Lung (tissue), 12 donors: ENCODE measurements around the gene PIP5K1C. TPM values are rescaled to one million over a fixed set of nuclear protein-coding genes. Genes with fewer than 3 reads are reported as not detected.

ENCODE experiments used
- ATAC-seq: fragments of 200-7000 bp; cut with Tn5 transposase; one replicate; pipeline ENCODE4 v1.9.1; 2020; ENCODE audit warnings: moderate number of reproducible peaks; ENCODE audit not compliant: insufficient read depth, low FRiP score
- DNase-seq, 3 donors: peaks; one replicate each; pipeline ENCODE4 v3.0.0-alpha.2; 2013 to 2017
- H3K27ac ChIP-seq, 2 donors: one replicate each; pipeline ENCODE4 v1.5.1; 2013; ENCODE audit warnings: mild to moderate bottlenecking in 2 of 2, moderate library complexity in 2 of 2, control low read depth in 1 of 2, inconsistent platforms in 1 of 2, low read depth in 1 of 2, low read length in 1 of 2
- H3K27me3 ChIP-seq, 3 donors: one replicate each; pipeline ENCODE4 v1.5.1; 2013; ENCODE audit warnings: low read length in 2 of 3; ENCODE audit not compliant: control insufficient read depth in 3 of 3, insufficient read depth in 3 of 3
- H3K36me3 ChIP-seq, 4 donors: one replicate each; pipeline ENCODE4 v1.5.1; 2013; ENCODE audit warnings: low read length in 4 of 4, mild to moderate bottlenecking in 1 of 4, moderate library complexity in 1 of 4; ENCODE audit not compliant: control insufficient read depth in 4 of 4, insufficient read depth in 4 of 4
- H3K4me1 ChIP-seq, 5 donors: one replicate each; pipeline ENCODE4 v1.5.1; 2013; ENCODE audit warnings: low read length in 5 of 5, mild to moderate bottlenecking in 2 of 5, moderate library complexity in 1 of 5; ENCODE audit not compliant: control insufficient read depth in 5 of 5, insufficient read depth in 5 of 5
- H3K4me3 ChIP-seq: one replicate; pipeline ENCODE4 v1.5.1; 2013; ENCODE audit warnings: mild to moderate bottlenecking, control low read depth, moderate library complexity
- H3K9ac ChIP-seq, 2 donors: one replicate each; pipeline ENCODE4 v1.5.1; 2013; ENCODE audit warnings: low read length in 2 of 2, control low read depth in 1 of 2; ENCODE audit not compliant: insufficient read depth in 1 of 2
- H3K9me3 ChIP-seq, 4 donors: one replicate each; pipeline ENCODE4 v1.5.1; 2013; ENCODE audit warnings: low read length in 3 of 4, mild to moderate bottlenecking in 1 of 4, moderate library complexity in 1 of 4; ENCODE audit not compliant: control insufficient read depth in 4 of 4, insufficient read depth in 3 of 4
- WGBS, 2 donors: extraction: QIAGEN DNeasy Blood & Tissue Kit; methylation state at CpG; one replicate each; pipeline ENCODE4 v1.1.7; 2013; 5-methylcytosine and 5-hydroxymethylcytosine counted together
- polyA plus RNA-seq, 2 donors: library from polyadenylated mRNA; stranded (reverse); fragments of 200-250 nt; gene quantifications; one replicate each; pipeline ENCODE4 v1.2.1, GENCODE V29; 2013
- total RNA-seq, 2 donors: library from RNA; depleted of rRNA in 1 of 2; stranded (reverse); fragments of >200 nt in 1 of 2; gene quantifications; one replicate each; pipeline ENCODE4 v1.2.1, GENCODE V29; 2014 to 2021
- TF ChIP-seq, protein P1 (sequence below): IDR thresholded peaks from 2 replicates; pipeline ENCODE4 v1.5.1; 2012; ENCODE audit warnings: mild to moderate bottlenecking; ENCODE audit errors: control extremely low read depth, extremely low read depth
- donor health status: control.
- donor health status: control.
- donor health status: Bipolar disorder and iron deficiency.
- donor health status: healthy.
- donor health status: DM: yes; HTN: yes; CAD: no.

PIP5K1C gene
- total and polyA plus RNA-seq, 4 donors = 16.3 to 39.4 (median 20.5) TPM

DNA sequence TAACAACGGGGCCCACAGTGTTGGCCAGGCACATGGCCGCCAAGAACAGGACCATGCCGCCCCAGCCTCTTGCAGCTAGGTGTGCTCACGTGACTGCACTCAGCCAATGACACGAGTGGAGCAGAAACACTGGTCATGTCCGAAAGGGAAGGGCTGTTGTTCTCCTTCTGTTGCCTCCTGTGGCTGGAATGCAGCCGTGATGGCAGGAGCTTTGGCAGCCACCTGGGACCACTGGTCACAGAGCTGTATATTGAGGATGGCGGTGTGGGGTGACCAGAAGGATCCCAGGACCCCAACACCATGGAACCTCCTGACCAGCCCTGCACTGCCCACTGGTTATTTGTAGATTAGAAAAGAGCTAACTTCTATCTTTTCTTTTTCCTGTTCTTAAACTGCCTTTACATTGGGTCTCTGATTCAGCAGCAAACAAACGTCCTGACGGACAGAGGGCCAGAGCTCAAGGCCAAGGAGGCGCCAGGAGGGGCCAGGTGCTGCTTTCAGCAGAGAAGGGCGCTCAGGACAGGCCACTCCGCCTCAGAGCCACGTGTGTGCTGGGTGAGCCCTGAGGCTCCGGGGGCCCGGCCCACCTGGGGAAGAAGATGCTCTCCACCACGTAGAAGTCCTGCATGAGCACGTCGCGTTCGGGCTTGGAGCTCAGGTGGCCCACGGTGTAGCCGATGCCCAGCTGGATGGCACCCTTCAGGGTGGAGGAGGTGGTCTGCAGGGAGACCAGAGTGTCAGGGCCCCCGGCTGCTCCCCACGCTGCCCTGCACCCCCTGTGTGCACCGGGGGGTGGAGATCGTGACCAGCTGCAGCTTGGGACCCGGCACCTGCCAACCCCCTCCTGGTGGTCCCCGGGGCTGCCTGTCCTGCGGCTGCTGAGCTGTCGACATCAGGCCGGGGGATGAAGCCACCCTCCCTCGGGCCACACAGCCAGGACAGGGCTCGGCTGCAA is 38.7 kb downstream of the PIP5K1C start:
- Histone ChIP-seq H3K9me3 (no peaks in the 10 kb centered on the region), H3K36me3 (peaks cover 6 to 58% (median 29%) of the 10 kb centered on the region in 4 donors), H3K27me3 (no peaks in the 10 kb centered on the region), H3K4me3 (no peak overlapping the region), H3K9ac (no peak overlapping the region), H3K27ac (no peak overlapping the region), H3K4me1 (no peaks in the 10 kb centered on the region)
- DNase-seq (no peak), ATAC-seq (no peak)
- 96 to 99% methylated on average over 33 to 34 of the region's 34 CpGs for WGBS, 2 donors
- TF ChIP-seq, protein P1, sequence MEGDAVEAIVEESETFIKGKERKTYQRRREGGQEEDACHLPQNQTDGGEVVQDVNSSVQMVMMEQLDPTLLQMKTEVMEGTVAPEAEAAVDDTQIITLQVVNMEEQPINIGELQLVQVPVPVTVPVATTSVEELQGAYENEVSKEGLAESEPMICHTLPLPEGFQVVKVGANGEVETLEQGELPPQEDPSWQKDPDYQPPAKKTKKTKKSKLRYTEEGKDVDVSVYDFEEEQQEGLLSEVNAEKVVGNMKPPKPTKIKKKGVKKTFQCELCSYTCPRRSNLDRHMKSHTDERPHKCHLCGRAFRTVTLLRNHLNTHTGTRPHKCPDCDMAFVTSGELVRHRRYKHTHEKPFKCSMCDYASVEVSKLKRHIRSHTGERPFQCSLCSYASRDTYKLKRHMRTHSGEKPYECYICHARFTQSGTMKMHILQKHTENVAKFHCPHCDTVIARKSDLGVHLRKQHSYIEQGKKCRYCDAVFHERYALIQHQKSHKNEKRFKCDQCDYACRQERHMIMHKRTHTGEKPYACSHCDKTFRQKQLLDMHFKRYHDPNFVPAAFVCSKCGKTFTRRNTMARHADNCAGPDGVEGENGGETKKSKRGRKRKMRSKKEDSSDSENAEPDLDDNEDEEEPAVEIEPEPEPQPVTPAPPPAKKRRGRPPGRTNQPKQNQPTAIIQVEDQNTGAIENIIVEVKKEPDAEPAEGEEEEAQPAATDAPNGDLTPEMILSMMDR = no peak

DNA sequence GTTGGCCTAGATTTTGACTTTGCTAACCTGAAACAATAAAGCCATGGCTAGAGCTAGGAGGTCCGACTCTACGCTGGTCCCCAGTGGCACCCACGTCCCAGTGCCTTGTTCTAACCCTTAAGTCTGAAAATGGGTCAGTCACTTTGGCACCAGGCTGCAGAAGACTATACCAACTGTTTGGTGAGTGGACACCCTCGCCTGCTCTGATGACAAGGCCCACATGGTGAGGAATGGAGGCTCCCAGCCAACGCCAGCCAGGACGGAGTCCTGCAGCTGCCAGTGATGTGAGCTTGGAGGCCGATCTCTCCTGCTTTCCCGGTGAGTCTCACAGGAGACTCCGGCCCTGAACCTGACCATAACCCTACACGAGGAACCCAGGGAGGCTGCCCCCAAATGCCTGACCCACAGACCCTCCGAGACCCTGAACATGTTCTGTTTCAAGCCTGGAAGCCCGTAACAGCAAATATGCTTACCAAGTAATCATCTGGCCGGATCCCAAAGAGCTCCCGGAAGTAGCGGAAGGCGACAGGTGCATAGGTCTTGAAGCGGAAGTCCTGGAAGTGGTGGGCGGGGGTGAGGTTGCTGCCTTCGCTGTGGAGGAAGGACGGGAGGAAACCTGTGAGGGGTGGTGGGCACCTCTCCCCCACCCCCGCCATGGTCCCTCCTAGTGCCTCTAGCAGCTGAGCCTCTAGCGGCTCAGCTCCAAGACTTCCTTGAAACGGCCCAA is 39.6 kb downstream of the PIP5K1C start:
- TF ChIP-seq, protein P1 = no peak
- H3K27ac ChIP-seq = no peak overlapping the region
- H3K9ac ChIP-seq = no peak overlapping the region
- 84 to 87% methylated on average over 23 of the region's 23 CpGs for WGBS, 2 donors
- no peak for ATAC-seq
- no peak for DNase-seq
- no peaks in the 10 kb centered on the region for H3K27me3 ChIP-seq
- H3K4me3 ChIP-seq = no peak overlapping the region
- peaks cover 6 to 67% (median 28%) of the 10 kb centered on the region in 4 donors for H3K36me3 ChIP-seq
- no peaks in the 10 kb centered on the region for H3K4me1 ChIP-seq
- no peaks in the 10 kb centered on the region for H3K9me3 ChIP-seq

DNA sequence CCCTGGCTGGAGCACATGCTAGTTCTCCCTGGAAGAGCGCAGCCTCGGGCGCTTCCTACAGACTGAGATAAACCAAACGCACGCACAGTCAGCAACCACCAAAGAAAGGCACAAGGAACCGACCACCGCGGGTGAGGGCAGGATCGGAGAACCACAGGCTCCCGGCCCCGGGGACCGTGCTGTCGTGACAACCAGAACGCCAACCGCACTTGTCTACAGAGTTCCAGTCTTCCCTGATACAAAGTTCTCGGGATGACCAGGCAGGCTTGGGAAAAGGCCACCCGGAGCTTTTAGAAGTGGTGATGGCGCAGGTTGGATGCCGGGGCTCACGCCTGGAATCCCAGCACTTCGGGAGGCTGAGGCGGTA is 40.5 kb downstream of the PIP5K1C start:
- Histone ChIP-seq H3K27me3 (no peaks in the 10 kb centered on the region), H3K4me1 (no peaks in the 10 kb centered on the region), H3K9me3 (no peaks in the 10 kb centered on the region), H3K9ac (no peak overlapping the region), H3K36me3 (peaks cover 6 to 68% (median 25%) of the 10 kb centered on the region in 4 donors), H3K27ac (no peak overlapping the region), H3K4me3 (no peak overlapping the region)
- WGBS, 2 donors = 93 to 95% methylated on average over 22 of the region's 22 CpGs
- ATAC-seq = no peak
- DNase-seq = no peak
- TF ChIP-seq, protein P1 = no peak
